GM21381 (cell line): ENCODE results near the gene MRGPRF.
"Not testable (repeated sequence)": the region's sequence is repeated elsewhere in the genome, so short reads cannot be mapped to it uniquely, and the experiment has no call there.

Source experiments
- ATAC-seq: cut with Tn5 transposase; IDR thresholded peaks from one replicate; pipeline ENCODE4 v1.9.1; 2021; ENCODE audit warnings: mild to moderate bottlenecking, moderate library complexity; ENCODE audit not compliant: unreplicated experiment

MRGPRF gene

GRCh38 chr11:69003301-69003865, 9.7 kb downstream of the MRGPRF start:
- ATAC-seq = no peak

GRCh38 chr11:69002570-69003231, 10.3 kb downstream of the MRGPRF start:
- ATAC-seq = no peak

GRCh38 chr11:69002110-69002569, 10.9 kb downstream of the MRGPRF start:
- ATAC-seq = no peak

- ATAC-seq = no peak
These were observed 11.6 kb downstream of the MRGPRF start for GRCh38 chr11:69001243-69002081.

GRCh38 chr11:69000831-69001242, 12.2 kb downstream of the MRGPRF start:
- no peak for ATAC-seq

- no peak for ATAC-seq
These were observed 12.7 kb downstream of the MRGPRF start for GRCh38 chr11:69000391-69000790.

- ATAC-seq = not testable (repeated sequence)
These were observed 13.2 kb downstream of the MRGPRF start for GRCh38 chr11:68999748-69000355.

GRCh38 chr11:68999093-68999747, 13.8 kb downstream of the MRGPRF start:
- no peak for ATAC-seq

- ATAC-seq = no peak
These were observed 14.6 kb downstream of the MRGPRF start for GRCh38 chr11:68998390-68998911.

GRCh38 chr11:68997995-68998348, 15.1 kb downstream of the MRGPRF start:
- no peak for ATAC-seq

GRCh38 chr11:68997124-68997994, 15.7 kb downstream of the MRGPRF start:
- ATAC-seq = no peak

GRCh38 chr11:68996376-68997123, 16.5 kb downstream of the MRGPRF start:
- ATAC-seq = no peak

- no peak for ATAC-seq
These were observed 18.2 kb downstream of the MRGPRF start for GRCh38 chr11:68994894-68995285.

GRCh38 chr11:68994161-68994893, 18.7 kb downstream of the MRGPRF start:
- no peak for ATAC-seq

GRCh38 chr11:68993546-68993945, 19.5 kb downstream of the MRGPRF start:
- no peak for ATAC-seq

- no peak for ATAC-seq
These were observed 20.2 kb downstream of the MRGPRF start for GRCh38 chr11:68992743-68993255.

- ATAC-seq = no peak
These were observed 21.9 kb downstream of the MRGPRF start for GRCh38 chr11:68990995-68991780.
